Bronchial epithelial cell (primary cell): ENCODE data around the gene COL17A1. TPM values are rescaled to one million over a fixed set of nuclear protein-coding genes. Genes with fewer than 3 reads are reported as not detected.

Source experiments
- DNase-seq: peaks from one replicate; pipeline ENCODE4 v3.0.0-alpha.2; 2010; ENCODE audit warnings: low read depth
- FAIRE-seq: peaks from 2 replicates; lab custom pipeline; 2011; peaks lifted over from hg19 to GRCh38; lab: Jason Lieb, UNC
- H3K27me3 ChIP-seq: 2 replicates; pipeline ENCODE4 v1.5.1; 2011; ENCODE audit warnings: low read length; ENCODE audit not compliant: control insufficient read depth, insufficient read depth
- H3K36me3 ChIP-seq: 2 replicates; pipeline ENCODE4 v1.5.1; 2011; ENCODE audit warnings: low read length; ENCODE audit not compliant: control insufficient read depth, insufficient read depth
- H3K4me3 ChIP-seq: 2 replicates; pipeline ENCODE4 v1.5.1; 2011; ENCODE audit warnings: mild to moderate bottlenecking, low read depth, low read length, control low read depth
- CTCF ChIP-seq: IDR thresholded peaks from 2 replicates; pipeline ENCODE4 v1.5.1; 2011; ENCODE audit warnings: mild to moderate bottlenecking, moderate library complexity, low read length, control low read depth, inconsistent platforms; ENCODE audit not compliant: insufficient read depth, severe bottlenecking
- total RNA-seq: library from RNA; depleted of rRNA; stranded (reverse); fragments of >200 nt; gene quantifications from 2 replicates; pipeline ENCODE4 v1.2.1, GENCODE V29; 2014

COL17A1 gene
- total RNA-seq, 1 donor from 2014 or later = 594 TPM

DNA sequence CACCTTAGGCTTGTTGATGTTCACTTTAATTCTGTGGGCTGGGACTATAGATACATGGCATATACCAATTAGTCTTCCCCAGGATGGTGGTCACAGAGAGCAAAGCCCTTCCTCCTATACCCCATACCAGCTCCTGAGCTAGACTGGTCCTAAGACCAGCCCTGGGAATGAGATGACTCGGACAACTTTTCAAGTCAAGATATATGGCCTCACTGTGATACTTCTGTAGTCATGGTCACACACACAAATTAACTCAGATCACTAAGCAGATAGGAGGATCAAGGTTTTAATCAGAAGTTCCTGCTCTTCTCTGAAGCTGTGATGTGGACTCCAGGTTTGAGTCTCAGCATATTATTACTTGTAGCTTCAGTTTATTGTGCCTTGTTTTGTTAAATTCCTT is 65.7 kb downstream of the COL17A1 start:
- FAIRE-seq (no peak), DNase-seq (no peak)
- TF ChIP-seq CTCF = no peak
- H3K27me3 ChIP-seq = no peaks in the 10 kb centered on the region
- H3K36me3 ChIP-seq = peaks cover 26% of the 10 kb centered on the region
- H3K4me3 ChIP-seq = no peak overlapping the region

DNA sequence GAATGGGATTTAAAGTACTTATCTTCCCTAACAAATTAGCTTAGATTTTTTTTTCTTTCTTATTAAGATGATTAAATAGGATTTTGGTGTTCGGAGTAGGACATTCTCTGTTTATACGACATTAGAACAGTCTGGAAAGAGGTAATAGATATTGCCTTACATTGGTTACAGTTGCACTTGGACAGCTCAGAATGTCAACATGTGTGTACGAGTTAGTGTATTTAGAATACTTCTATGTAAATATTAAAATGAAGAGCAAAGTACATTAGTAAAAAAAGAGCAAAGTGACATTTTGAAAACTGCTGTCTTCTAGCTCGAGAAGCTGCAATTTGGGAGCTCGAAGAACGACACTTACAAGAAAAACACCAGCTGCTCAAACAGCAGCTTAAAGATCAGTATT is 67.2 kb downstream of the COL17A1 start:
- no peak overlapping the region for H3K4me3 ChIP-seq
- TF ChIP-seq CTCF = no peak
- H3K36me3 ChIP-seq = peaks cover 22% of the 10 kb centered on the region
- FAIRE-seq (no peak), DNase-seq (no peak)
- H3K27me3 ChIP-seq = no peaks in the 10 kb centered on the region

DNA sequence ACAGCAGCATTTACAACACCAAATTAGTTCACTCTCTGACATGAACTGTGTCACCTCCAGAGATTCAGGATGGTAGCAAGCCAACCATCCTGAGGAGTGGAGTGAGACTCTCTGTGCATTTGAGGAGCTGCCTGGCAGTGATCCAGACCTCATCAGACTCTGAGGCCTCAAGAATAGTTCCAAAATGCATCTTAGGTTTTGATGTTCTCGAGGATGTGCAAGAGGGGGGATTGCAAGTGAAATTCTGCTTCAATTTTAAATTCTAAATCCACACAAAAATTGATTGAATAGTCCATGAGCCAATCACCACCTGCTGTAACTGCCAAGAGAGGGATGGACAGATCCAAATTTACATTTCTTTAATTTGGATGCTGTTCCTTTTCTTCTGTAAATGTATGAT is 69.0 kb downstream of the COL17A1 start:
- Histone ChIP-seq H3K36me3 (peaks cover 16% of the 10 kb centered on the region), H3K4me3 (no peak overlapping the region), H3K27me3 (no peaks in the 10 kb centered on the region)
- no peak for TF ChIP-seq CTCF
- no peak for FAIRE-seq
- no peak for DNase-seq

DNA sequence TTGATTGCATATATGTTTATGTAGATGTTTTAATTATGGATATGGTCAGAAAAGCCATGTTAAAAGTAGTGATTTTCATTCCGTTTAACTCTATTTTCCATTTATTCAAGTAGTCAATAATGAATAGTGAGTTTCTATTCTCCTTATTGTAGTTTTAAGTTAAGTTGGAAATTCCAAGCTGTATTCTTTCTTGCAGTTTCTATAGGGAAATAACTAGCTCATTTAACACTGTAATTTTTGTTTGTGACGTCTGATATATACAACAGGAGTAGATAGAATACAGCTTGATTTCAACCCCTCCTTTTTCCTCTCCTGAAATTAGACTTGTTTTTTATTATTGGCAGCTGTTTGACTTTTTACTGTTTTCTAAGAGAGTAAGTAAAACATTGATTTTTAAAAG is 71.5 kb downstream of the COL17A1 start:
- DNase-seq (no peak), FAIRE-seq (no peak)
- H3K27me3 ChIP-seq = no peaks in the 10 kb centered on the region
- no peak overlapping the region for H3K4me3 ChIP-seq
- no peak for TF ChIP-seq CTCF
- H3K36me3 ChIP-seq = peaks cover 5% of the 10 kb centered on the region

DNA sequence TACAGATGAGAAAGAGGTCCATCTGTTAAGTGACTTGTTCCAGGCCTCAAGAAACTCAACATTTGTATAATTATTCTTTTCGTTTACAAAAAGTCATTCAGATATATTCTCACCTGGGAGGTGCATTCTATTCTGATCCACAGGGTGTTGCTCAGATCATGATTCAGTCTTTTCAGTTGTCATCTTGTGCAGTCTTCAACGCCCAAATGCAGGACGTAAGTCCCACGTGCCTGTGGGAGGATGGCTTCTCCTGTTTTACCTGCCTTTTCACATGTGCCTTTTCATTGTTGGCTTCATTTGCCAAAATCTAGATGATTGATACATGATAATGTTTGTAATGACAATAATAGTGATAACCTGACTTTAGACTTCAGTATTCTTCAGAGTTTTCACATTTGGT is 72.2 kb downstream of the COL17A1 start:
- DNase-seq (no peak), FAIRE-seq (no peak)
- no peak overlapping the region for H3K4me3 ChIP-seq
- no peak for TF ChIP-seq CTCF
- no peaks in the 10 kb centered on the region for H3K27me3 ChIP-seq
- H3K36me3 ChIP-seq = peaks cover 3% of the 10 kb centered on the region

DNA sequence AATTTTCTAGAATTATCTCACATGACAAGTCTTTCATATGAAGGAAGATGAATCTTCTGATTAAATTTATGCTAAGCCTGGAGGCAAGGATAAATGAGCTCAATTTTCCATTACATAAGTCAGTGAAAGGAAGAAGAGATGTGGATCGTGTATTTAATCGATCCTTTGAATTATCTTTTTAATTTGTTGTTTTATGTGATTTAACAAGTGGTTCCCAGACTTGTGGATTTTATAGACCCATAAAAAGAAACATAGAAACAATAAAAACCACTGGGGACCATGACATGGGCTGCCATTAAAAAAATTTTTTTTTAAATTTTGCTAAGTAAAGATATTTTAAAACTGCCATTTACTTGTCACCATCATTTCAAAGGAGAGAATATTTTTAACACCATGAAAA is 73.8 kb downstream of the COL17A1 start:
- no peak for TF ChIP-seq CTCF
- no peaks in the 10 kb centered on the region for H3K27me3 ChIP-seq
- no peak for FAIRE-seq
- H3K36me3 ChIP-seq = peaks cover 4% of the 10 kb centered on the region
- H3K4me3 ChIP-seq = no peak overlapping the region
- no peak for DNase-seq
